GM23248 (cell line): ENCODE results near the gene PTPRK. TPM values are rescaled to one million over a fixed set of nuclear protein-coding genes. Genes with fewer than 3 reads are reported as not detected.
A peak's percentile ranks its signal among the peaks of the same experiment; 100 is the strongest.

Source experiments
- DNase-seq: peaks from one replicate; pipeline ENCODE4 v3.0.0-alpha.2; 2015
- H2AFZ ChIP-seq: fragments of 200-600 bp; sonication (generic); 2 replicates; pipeline ENCODE4 v1.6.1; 2016; ENCODE audit warnings: antibody characterized with exemption
- H3F3A ChIP-seq: fragments of 200-600 bp; sonication (generic); 2 replicates; pipeline ENCODE4 v1.6.1; 2016; ENCODE audit warnings: mild to moderate bottlenecking, antibody characterized with exemption, mixed run types; ENCODE audit not compliant: insufficient read depth
- H3K27ac ChIP-seq: fragments of 200-600 bp; sonication (generic); 2 replicates; pipeline ENCODE4 v1.5.1; 2016; ENCODE audit warnings: mild to moderate bottlenecking
- H3K27me3 ChIP-seq: fragments of 200-600 bp; sonication (generic); replicated peaks from 2 replicates; pipeline ENCODE4 v1.6.1; 2016; ENCODE audit warnings: mild to moderate bottlenecking; ENCODE audit not compliant: insufficient read depth
- H3K36me3 ChIP-seq: fragments of 200-600 bp; sonication (generic); 2 replicates; pipeline ENCODE4 v1.6.1; 2016; ENCODE audit warnings: low read depth, mild to moderate bottlenecking
- H3K4me1 ChIP-seq: fragments of 200-600 bp; sonication (generic); 2 replicates; pipeline ENCODE4 v1.6.1; 2016; ENCODE audit warnings: mild to moderate bottlenecking; ENCODE audit not compliant: insufficient read depth
- H3K4me2 ChIP-seq: fragments of 200-600 bp; sonication (generic); one replicate; pipeline ENCODE4 v1.6.1; 2016; ENCODE audit warnings: mild to moderate bottlenecking; ENCODE audit not compliant: unreplicated experiment
- H3K4me3 ChIP-seq: fragments of 200-600 bp; sonication (generic); 2 replicates; pipeline ENCODE4 v1.5.1; 2016; ENCODE audit warnings: mild to moderate bottlenecking
- H3K79me2 ChIP-seq: fragments of 200-600 bp; sonication (generic); 2 replicates; pipeline ENCODE4 v1.6.1; 2016; ENCODE audit warnings: mild to moderate bottlenecking; ENCODE audit not compliant: insufficient read depth
- H3K9ac ChIP-seq: fragments of 200-600 bp; sonication (generic); 2 replicates; pipeline ENCODE4 v1.6.1; 2016; ENCODE audit warnings: mild to moderate bottlenecking
- H3K9me2 ChIP-seq: fragments of 200-600 bp; sonication (generic); 2 replicates; pipeline ENCODE4 v1.6.1; 2016; ENCODE audit warnings: mixed run types, mild to moderate bottlenecking, moderate library complexity; ENCODE audit not compliant: insufficient read depth
- H3K9me3 ChIP-seq: fragments of 200-600 bp; sonication (generic); one replicate; pipeline ENCODE4 v1.6.1; 2017; ENCODE audit warnings: low read depth
- H4K20me1 ChIP-seq: fragments of 200-600 bp; sonication (generic); 2 replicates; pipeline ENCODE4 v1.6.0; 2016; ENCODE audit not compliant: insufficient read depth
- EZH2 ChIP-seq: fragments of 200-600 bp; sonication (generic); IDR thresholded peaks from 2 replicates; pipeline ENCODE4 v1.6.1; 2018; ENCODE audit warnings: antibody characterized with exemption, mild to moderate bottlenecking; ENCODE audit not compliant: insufficient read depth, poor library complexity, severe bottlenecking
- EZH2phosphoT487 ChIP-seq: fragments of 200-600 bp; sonication (generic); IDR thresholded peaks from 2 replicates; pipeline ENCODE4 v1.6.1; 2018; ENCODE audit warnings: antibody characterized with exemption, moderate library complexity, mild to moderate bottlenecking, low read depth; ENCODE audit not compliant: insufficient read depth
- WGBS, 2 experiments: methylation state at CpG; one replicate each; pipeline ENCODE4 v1.1.6; 2015 to 2017; ENCODE audit warnings: low lambda C conversion rate in 2 of 2, low coverage in 1 of 2; ENCODE audit errors: missing lambda C conversion rate in 2 of 2; 5-methylcytosine and 5-hydroxymethylcytosine counted together
- in situ Hi-C: fragments of 300-500 bp; cut with MboI; formaldehyde crosslinking; loops from 2 replicates; pipeline ENCODE4 v1.15.0; 2020
- polyA plus RNA-seq: library from polyadenylated mRNA; unstranded; fragments of >200 nt; fragmentation: Nextera tagmentation; extraction: Ambion mirVana; gene quantifications from 2 replicates; pipeline ENCODE4 v1.2.1, GENCODE V29; 2016
- total RNA-seq: library from RNA; depleted of rRNA; stranded (reverse); fragments of >200 nt; shearing (Covaris generic); gene quantifications from 2 replicates; pipeline ENCODE4 v1.2.3, GENCODE V29; 2014

The PTPRK gene
- total and polyA plus RNA-seq, 2 experiments from 2014 or later = 22.3 to 34.5 TPM

DNA sequence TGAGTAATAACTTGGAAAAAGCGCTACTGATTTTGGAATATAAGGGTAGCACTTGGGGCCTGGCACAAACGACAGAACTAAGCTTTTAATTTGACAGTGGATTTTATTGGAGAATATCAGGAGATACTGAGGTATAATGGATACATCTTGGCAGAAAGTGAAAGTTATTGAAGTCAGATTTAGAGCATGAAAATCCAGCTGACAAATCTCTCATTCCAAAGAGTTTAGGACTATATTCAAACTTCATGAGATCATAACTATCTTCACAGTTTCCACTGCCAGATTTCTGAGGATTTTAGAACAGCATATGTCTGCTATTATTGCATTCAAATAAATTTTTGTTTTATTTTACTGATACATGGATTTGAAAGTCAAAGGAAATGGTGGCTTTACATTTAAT lies 487.2 kb downstream of the PTPRK start:
- Histone ChIP-seq H3K4me2 (no peak overlapping the region), H3K36me3 (no peaks in the 10 kb centered on the region), H3K9me3 (no peaks in the 10 kb centered on the region), H3K4me3 (no peak overlapping the region), H3K27ac (no peak overlapping the region), H3K27me3 (no peaks in the 10 kb centered on the region), H3K9me2 (no peaks in the 10 kb centered on the region), H2AFZ (no peak overlapping the region), H3F3A (no peaks in the 10 kb centered on the region), H3K79me2 (no peaks in the 10 kb centered on the region), H3K9ac (no peak overlapping the region), H4K20me1 (no peaks in the 10 kb centered on the region), H3K4me1 (no peaks in the 10 kb centered on the region)
- WGBS, 2 experiments = 23 to 44% methylated on average over 2 of the region's 2 CpGs
- no peak for TF ChIP-seq EZH2
- TF ChIP-seq EZH2phosphoT487 = no peak
- in situ Hi-C loops = no loop called here
- peak; percentile 1 for DNase-seq

DNA sequence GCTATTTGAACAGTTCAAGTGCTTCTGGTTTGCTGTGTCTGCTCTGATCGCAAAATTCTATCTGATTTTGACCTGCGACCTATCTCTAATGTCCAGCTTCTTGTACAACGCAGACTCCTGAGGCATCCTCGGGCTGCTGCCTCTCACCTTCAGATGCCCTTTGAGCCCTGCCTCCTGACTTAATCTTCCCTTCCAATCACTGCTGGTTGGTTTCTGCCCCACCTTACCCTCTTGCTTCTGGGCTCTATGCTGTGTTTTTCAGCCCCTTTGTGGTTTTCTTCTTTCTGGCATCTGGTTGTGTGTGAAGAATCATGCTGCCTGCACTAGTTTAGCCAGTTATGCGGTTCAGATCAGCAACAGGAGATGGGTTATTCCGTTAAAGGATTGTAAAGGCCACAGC lies 488.4 kb downstream of the PTPRK start:
- Histone ChIP-seq H3K27ac (no peak overlapping the region), H3K4me2 (no peak overlapping the region), H3K36me3 (no peaks in the 10 kb centered on the region), H2AFZ (no peak overlapping the region), H3K79me2 (no peaks in the 10 kb centered on the region), H3K9ac (no peak overlapping the region), H3K27me3 (no peaks in the 10 kb centered on the region), H3K9me3 (no peaks in the 10 kb centered on the region), H3K9me2 (no peaks in the 10 kb centered on the region), H4K20me1 (no peaks in the 10 kb centered on the region), H3K4me1 (no peaks in the 10 kb centered on the region), H3F3A (no peaks in the 10 kb centered on the region), H3K4me3 (no peak overlapping the region)
- DNase-seq = no peak
- TF ChIP-seq EZH2 (no peak), EZH2phosphoT487 (no peak)
- in situ Hi-C loops = no loop called here
- 94 to 99% methylated on average over 6 of the region's 6 CpGs for WGBS, 2 experiments

DNA sequence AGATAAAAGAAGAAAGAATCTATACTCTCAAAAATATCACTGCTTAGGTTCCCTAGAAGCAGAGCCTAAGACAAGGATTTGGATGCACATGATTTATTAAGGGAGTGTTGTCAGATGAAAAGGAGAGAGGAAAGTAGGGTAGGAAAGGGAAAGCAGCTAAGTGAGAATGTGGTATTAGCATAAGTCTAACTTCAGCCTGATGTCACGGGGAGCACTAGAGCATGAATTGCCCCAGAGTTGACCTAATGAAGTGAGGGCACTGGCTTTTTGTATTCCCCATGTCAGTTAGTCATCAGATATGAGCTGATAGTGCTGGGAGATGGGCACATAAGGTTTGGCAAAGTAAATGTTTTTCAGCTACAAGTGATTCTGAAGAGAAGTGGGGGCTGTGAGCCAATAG lies 490.6 kb downstream of the PTPRK start:
- TF ChIP-seq EZH2phosphoT487 (no peak), EZH2 (no peak)
- Histone ChIP-seq H3K79me2 (no peaks in the 10 kb centered on the region), H3K27me3 (no peaks in the 10 kb centered on the region), H3F3A (no peaks in the 10 kb centered on the region), H3K36me3 (no peaks in the 10 kb centered on the region), H3K9me3 (no peaks in the 10 kb centered on the region), H3K4me1 (no peaks in the 10 kb centered on the region), H3K4me2 (no peak overlapping the region), H3K27ac (no peak overlapping the region), H4K20me1 (no peaks in the 10 kb centered on the region), H3K9me2 (no peaks in the 10 kb centered on the region), H3K4me3 (no peak overlapping the region), H2AFZ (no peak overlapping the region), H3K9ac (no peak overlapping the region)
- DNase-seq = no peak
- WGBS, 2 experiments = 92 to 100% methylated on average over 1 of the region's 1 CpG
- in situ Hi-C loops = no loop called here

DNA sequence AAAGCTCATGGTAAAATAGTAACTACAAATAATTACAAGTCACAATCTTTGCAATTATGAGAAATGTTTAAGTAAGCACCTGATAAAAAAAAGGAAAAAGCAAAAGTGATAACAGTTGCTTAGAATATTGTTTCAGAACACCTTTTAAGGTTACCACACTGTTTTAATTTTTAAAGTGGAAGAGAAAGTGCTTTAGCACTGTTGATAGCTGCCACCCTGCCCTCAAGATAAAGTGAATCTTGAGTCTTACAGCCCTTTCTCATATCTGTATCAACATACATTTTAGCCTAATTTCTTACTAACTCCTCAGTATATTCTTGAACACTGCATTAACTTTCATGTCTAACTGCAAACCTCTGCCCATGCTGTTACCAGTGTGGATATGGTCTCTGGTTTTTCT lies 492.2 kb downstream of the PTPRK start:
- no peaks in the 10 kb centered on the region for H4K20me1 ChIP-seq
- H3K9me3 ChIP-seq = no peaks in the 10 kb centered on the region
- DNase-seq = no peak
- H3K4me2 ChIP-seq = no peak overlapping the region
- no peaks in the 10 kb centered on the region for H3K36me3 ChIP-seq
- H3K79me2 ChIP-seq = no peaks in the 10 kb centered on the region
- no peak overlapping the region for H3K4me3 ChIP-seq
- in situ Hi-C loops = no loop called here
- no peak overlapping the region for H3K9ac ChIP-seq
- H3F3A ChIP-seq = no peaks in the 10 kb centered on the region
- H3K27ac ChIP-seq = no peak overlapping the region
- no peaks in the 10 kb centered on the region for H3K9me2 ChIP-seq
- H3K4me1 ChIP-seq = no peaks in the 10 kb centered on the region
- no peaks in the 10 kb centered on the region for H3K27me3 ChIP-seq
- H2AFZ ChIP-seq = no peak overlapping the region
- TF ChIP-seq EZH2 = no peak
- no peak for TF ChIP-seq EZH2phosphoT487

DNA sequence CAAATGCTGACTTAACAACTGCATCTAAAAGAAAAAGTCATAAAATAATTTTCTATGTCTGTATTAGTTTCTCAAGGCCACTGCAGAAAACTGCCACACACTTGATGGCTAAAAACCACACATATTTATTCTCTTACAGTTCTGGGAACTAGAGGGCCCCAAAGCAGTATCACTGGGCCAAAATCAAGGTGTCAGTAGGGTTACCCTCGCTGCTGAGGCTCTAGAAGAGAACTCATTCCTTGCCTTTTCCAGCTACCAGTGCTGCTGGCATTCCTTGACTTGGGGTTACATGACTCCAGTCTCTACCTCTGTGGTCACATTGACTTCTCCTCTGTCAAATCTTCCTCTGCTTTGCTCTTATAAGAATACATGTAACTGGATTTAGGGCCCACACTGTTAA lies 494.9 kb downstream of the PTPRK start:
- H3K79me2 ChIP-seq = no peaks in the 10 kb centered on the region
- H3K9me3 ChIP-seq = no peaks in the 10 kb centered on the region
- no peak overlapping the region for H3K9ac ChIP-seq
- no peaks in the 10 kb centered on the region for H3F3A ChIP-seq
- H3K4me3 ChIP-seq = no peak overlapping the region
- H3K36me3 ChIP-seq = no peaks in the 10 kb centered on the region
- H4K20me1 ChIP-seq = no peaks in the 10 kb centered on the region
- H3K27ac ChIP-seq = no peak overlapping the region
- no peak overlapping the region for H2AFZ ChIP-seq
- 100% methylated on average over 1 of the region's 1 CpG for WGBS, 2 experiments
- H3K9me2 ChIP-seq = no peaks in the 10 kb centered on the region
- H3K4me1 ChIP-seq = no peaks in the 10 kb centered on the region
- no peaks in the 10 kb centered on the region for H3K27me3 ChIP-seq
- H3K4me2 ChIP-seq = no peak overlapping the region
- in situ Hi-C loops = no loop called here
- TF ChIP-seq EZH2phosphoT487 (no peak), EZH2 (no peak)
- no peak for DNase-seq
